NCI-H1105 treated with DMSO at 0.1 percent for 48 hours (cell line): ENCODE measurements around the gene AARS2.
"Not testable (repeated sequence)": the region's sequence is repeated elsewhere in the genome, so short reads cannot be mapped to it uniquely, and the experiment has no call there.

Source experiments
- DNase-seq: peaks from one replicate; lab custom pipeline; 2025; lab: John Stamatoyannopoulos, UW

Gene AARS2

GRCh38 chr6:44329858-44330257, 16.7 kb upstream of the AARS2 start:
- DNase-seq, result no peak

DNA sequence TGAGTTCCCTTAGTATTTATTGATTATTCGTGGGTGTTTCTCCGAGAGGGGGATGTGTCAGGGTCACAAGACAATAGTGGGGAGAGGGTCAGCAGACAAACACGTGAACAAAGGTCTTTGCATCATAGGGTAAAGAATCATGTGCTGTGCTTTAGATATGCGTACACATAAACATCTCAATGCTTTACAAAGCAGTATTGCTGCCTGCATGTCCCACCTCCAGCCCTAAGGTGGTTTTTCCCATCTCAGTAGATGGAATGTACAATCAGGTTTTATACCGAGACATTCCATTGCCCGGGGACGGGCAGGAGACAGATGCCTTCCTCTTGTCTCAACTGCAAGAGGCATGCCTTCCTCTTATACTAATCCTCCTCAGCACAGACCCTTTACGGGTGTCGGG, 15.1 kb upstream of the AARS2 start:
- not testable (repeated sequence) for DNase-seq

- DNase-seq, result no peak
These were observed 14.6 kb upstream of the AARS2 start for GRCh38 chr6:44327760-44328159.

- DNase-seq, result no peak
These were observed 13.9 kb upstream of the AARS2 start for GRCh38 chr6:44327096-44327495.

DNA sequence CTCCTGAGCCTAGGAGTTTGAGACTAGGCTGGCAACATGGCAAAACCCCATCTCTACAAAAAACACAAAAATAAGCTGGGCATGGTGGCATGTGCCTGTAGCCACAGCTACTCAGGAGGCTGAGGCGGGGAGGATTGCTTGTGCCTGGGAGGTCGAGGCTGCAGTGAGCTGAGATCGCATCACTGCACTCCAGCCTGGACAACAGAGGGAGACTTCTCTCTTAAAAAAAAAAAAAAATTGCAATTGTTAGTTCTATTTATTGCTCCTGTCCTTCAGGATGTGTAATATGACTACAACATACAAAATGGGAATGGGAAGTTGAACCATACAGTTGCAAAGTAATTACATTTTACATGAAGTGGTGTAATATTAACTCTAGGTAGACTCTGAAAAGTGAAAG, 8.1 kb upstream of the AARS2 start:
- no peak for DNase-seq

DNA sequence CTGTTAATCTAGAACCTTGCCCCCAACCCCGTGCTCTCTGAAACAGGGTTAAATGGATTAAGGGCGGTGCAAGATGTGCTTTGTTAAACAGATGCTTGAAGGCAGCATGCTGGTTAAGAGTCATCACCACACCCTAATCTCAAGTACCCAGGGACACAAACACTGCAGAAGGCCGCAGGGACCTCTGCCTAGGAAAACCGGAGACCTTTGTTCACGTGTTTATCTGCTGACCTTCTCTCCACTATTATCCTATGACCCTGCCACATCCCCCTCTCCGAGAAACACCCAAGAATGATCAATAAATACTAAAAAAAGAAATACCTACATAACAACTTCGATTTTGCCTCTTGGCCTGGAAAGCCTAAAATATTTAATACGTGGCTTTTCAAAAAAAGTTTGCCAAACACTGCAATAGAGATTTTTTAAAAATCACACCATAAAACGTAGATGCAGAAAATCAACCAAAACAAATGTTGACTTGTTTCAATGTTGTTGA, 4.0 kb upstream of the AARS2 start:
- DNase-seq, result not testable (repeated sequence)

GRCh38 chr6:44316481-44316880, 3.3 kb upstream of the AARS2 start:
- no peak for DNase-seq

DNA sequence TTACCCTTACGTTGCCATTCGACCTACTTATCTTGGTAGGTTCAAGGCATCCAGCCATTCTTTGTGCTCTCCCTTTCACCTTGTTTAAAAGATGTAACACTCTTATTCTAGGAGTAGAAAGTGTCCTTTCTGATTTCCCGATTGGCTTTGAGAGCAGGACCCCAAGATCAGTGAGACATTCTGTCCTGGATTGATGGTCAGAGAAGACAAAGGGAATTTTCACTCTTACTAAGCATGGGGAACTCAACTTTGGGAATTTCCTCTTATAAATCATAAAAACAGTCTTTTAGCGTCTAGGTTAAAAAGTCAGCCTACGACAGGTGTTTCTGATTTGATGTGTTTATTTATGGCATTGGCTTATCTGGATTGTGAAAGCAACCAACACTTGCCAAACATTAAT, 2.8 kb upstream of the AARS2 start:
- no peak for DNase-seq

GRCh38 chr6:44315516-44315915, 2.4 kb upstream of the AARS2 start:
- no peak for DNase-seq

DNA sequence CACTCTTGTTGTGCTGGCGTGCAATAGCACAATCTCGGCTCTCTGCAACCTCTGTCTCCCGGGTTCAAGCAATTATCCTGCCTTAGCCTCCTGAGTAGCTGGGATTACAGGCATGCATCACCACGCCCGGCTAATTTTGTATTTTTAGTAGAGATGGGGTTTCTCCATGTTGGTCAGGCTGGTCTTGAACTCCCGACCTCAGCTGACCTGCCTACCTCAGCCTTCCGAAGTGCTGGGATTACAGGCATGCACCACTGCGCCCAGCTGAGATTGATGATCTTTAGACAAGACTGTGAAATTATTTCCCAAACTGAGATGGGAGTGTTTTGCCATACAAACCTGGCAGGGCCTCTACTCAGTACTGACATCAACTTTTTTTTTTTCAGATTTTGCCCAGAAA, 1.5 kb upstream of the AARS2 start:
- DNase-seq, result not testable (repeated sequence)

DNA sequence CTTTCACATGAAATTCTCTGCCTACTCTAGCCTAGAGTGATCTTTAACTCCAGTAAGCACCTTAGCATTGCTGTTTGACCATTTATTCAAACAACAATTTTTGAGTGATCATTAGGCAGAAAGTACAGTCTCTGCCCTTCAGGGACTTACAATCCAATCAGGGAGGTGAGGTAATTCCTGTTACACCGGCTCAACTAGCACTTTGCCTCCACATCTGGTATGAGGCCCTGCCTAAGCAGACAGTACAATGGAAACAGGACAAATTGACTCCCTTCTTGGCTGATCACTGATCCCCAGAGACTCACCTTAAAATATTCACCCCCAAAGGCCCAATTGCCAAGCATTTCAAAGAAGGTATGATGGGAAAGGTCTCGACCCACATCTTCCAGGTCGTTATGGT, 1.4 kb downstream of the AARS2 start:
- no peak for DNase-seq

DNA sequence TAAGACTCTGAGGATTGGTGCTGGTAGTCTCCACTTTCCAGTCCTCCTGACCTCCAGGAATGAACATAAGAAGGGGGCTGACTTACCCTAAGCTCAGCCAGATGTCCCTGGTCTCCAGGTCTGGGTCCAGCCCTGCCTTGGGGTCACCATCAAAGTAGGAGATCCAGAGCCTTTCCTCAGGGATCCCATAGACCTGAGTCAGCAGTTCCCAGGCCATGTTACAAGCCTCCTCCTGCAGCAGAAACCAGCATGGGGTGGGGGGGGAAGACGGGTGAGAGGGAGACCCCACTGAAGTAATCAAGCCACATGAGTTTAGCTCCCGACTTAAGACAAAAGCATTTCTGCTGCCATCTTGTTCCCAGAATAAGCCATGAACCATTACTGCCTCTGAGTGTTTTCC, 1.8 kb downstream of the AARS2 start:
- DNase-seq, result no peak

GRCh38 chr6:44310241-44310640, 2.9 kb downstream of the AARS2 start:
- DNase-seq, result no peak

DNA sequence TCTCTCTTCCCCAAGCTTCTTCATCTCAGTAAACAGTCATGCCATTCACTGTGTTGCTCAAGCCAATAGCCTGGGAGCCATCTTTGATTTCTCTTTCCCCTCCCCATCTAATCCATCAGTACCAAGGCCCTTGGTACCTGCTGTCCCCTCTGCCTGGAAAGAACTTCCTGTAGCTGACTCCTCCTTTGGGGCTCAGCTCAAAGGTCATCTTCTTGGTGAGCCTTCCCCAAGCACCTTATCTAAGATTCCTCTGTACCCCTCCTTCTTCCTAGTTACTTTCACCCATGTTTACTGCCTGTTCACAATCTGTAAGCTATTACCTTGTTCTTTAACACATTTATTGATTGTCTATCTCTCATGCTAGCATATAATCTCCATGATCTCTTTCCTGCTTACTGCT, 3.5 kb downstream of the AARS2 start:
- DNase-seq, result no peak

- DNase-seq, result no peak
These were observed 4.1 kb downstream of the AARS2 start for GRCh38 chr6:44309092-44309491.

GRCh38 chr6:44307217-44307616, 5.9 kb downstream of the AARS2 start:
- no peak for DNase-seq

DNA sequence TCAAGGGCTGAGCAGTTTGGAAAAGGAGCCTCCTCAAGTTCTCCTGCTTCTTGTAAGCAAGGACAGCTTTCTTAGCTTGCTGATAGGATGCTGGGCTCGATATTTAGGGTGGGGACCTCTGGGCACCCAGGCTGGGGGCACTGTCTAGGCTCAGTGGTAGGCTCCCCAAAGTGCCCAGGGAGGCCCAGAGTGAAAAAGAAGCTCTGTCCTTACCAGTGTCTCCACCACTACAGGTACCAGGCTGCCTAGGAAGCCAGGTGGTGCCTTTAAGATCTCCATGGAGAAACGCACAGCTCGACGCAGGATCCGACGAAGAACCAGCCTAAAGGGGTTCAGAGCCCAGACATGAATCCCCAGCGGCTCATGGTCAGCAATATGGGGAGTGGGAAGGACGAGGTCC, 6.4 kb downstream of the AARS2 start:
- DNase-seq, result no peak

- DNase-seq, result no peak
These were observed 7.9 kb downstream of the AARS2 start for GRCh38 chr6:44305200-44305725.

GRCh38 chr6:44304282-44305199, 8.6 kb downstream of the AARS2 start:
- no peak for DNase-seq

DNA sequence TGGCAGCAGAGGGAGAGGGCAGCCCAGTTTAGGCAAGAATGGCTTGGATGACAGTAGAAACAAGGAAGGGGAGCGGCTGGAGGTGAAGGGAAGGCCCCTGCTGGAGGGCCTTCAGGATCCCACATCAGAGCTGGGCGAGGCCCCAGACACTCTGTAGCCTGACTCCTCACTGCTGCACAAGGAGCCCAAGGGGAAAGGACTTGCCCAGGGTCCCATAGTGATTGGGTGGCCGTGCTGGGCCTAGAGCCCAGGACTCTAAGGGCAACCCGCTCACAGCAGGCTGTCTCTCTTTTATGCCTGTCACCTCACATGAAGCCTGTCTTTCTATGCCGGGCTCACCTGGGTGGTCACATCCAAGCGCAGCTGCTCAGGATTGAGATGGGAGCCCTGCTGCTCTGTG, 9.3 kb downstream of the AARS2 start:
- DNase-seq, result no peak

- DNase-seq, result no peak
These were observed 10.3 kb downstream of the AARS2 start for GRCh38 chr6:44302856-44303255.

DNA sequence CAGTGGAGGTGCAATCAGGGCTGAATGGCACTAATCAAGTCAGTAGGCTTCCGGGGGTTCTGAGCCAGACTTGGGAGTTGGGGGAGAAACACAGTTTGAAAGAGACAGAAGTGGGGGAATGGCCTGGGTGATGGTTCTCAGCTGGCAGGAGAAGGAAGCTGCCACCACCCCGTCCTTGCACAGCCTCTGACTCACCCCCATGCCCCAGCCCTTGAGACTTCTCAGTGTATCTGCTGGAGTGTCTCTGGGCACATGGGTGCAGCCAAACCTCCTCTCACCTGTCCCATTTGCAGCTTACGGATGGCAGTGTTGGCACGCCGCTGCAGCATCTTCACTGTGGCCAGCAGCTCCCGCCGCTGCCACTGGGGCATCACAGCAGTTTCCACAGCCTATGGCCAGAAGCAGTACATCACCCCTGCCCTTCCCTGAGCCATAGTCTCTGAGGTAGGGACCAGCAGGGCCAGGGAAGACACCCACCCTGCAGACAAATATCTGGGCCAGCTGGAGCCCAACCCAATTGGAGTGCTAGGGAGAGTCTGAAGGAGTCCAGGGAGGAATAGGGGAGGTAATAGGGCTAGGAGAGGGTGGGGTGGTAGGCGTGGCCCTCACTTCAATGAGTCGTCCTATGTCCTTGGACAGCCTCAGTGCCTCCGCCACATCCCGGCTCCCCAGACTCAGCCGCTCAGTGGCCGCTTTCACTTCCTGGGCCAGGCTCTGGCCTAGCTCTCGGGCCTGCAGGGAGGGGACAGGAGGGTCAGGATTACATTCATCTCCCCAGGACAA, 11.2 kb downstream of the AARS2 start:
- DNase-seq, result no peak

GRCh38 chr6:44301106-44301505, 12.0 kb downstream of the AARS2 start:
- no peak for DNase-seq
